HT-29 (cell line): ENCODE results near the gene ARHGAP40. TPM values are rescaled to one million over a fixed set of nuclear protein-coding genes. Genes with fewer than 3 reads are reported as not detected.

Experiments
- DNase-seq: peaks from one replicate; pipeline ENCODE4 v3.0.0-alpha.2; 2015; ENCODE audit warnings: low spot score
- total RNA-seq: library from RNA; depleted of rRNA; stranded (reverse); fragments of >200 nt; shearing (Covaris generic); gene quantifications from 2 replicates; pipeline ENCODE4 v1.2.3, GENCODE V29; 2014

The ARHGAP40 gene
- total RNA-seq, 1 experiment from 2014 or later, result not detected

GRCh38 chr20:38617011-38617829 lies 15.6 kb downstream of the ARHGAP40 start:
- DNase-seq, result no peak

- no peak for DNase-seq
Observed at GRCh38 chr20:38617830-38618196, 16.2 kb downstream of the ARHGAP40 start.

- DNase-seq, result no peak
Observed at GRCh38 chr20:38620441-38620840, 18.8 kb downstream of the ARHGAP40 start.

GRCh38 chr20:38623061-38623460 lies 21.5 kb downstream of the ARHGAP40 start:
- DNase-seq, result no peak

GRCh38 chr20:38624084-38624483 lies 22.5 kb downstream of the ARHGAP40 start:
- no peak for DNase-seq

GRCh38 chr20:38625896-38626295 lies 24.3 kb downstream of the ARHGAP40 start:
- no peak for DNase-seq

GRCh38 chr20:38626921-38627659 lies 25.5 kb downstream of the ARHGAP40 start:
- DNase-seq, result no peak

- DNase-seq, result no peak
Observed at GRCh38 chr20:38628580-38629470, 27.2 kb downstream of the ARHGAP40 start.

- no peak for DNase-seq
Observed at GRCh38 chr20:38629979-38630378, 28.4 kb downstream of the ARHGAP40 start.

- no peak for DNase-seq
Observed at GRCh38 chr20:38630727-38631126, 29.1 kb downstream of the ARHGAP40 start.

- no peak for DNase-seq
Observed at GRCh38 chr20:38631155-38632022, 29.8 kb downstream of the ARHGAP40 start.

- peak; percentile 86 for DNase-seq
Observed at GRCh38 chr20:38633577-38634093, 32.0 kb downstream of the ARHGAP40 start.

GRCh38 chr20:38635721-38636288 lies 34.2 kb downstream of the ARHGAP40 start:
- no peak for DNase-seq

- DNase-seq, result no peak
Observed at GRCh38 chr20:38640521-38640920, 38.9 kb downstream of the ARHGAP40 start.

- DNase-seq, result no peak
Observed at GRCh38 chr20:38642498-38642897, 40.9 kb downstream of the ARHGAP40 start.

GRCh38 chr20:38644588-38645260 lies 43.1 kb downstream of the ARHGAP40 start:
- no peak for DNase-seq

- DNase-seq, result no peak
Observed at GRCh38 chr20:38645351-38645750, 43.7 kb downstream of the ARHGAP40 start.

- DNase-seq, result peak; percentile 83
Observed at GRCh38 chr20:38645980-38646858, 44.6 kb downstream of the ARHGAP40 start.
